HepG2 (cell line): ENCODE measurements around the gene PRM3. TPM values are rescaled to one million over a fixed set of nuclear protein-coding genes. Genes with fewer than 3 reads are reported as not detected.

Source experiments
- BRD4 ChIP-seq: sonication (generic); formaldehyde crosslinking; IDR thresholded peaks from 2 replicates; pipeline ENCODE4 v1.4.0; 2020; ENCODE audit warnings: missing genetic modification reagents
- MYNN ChIP-seq: sonication (generic); formaldehyde crosslinking; IDR thresholded peaks from 2 replicates; pipeline ENCODE4 v1.4.0; 2020; ENCODE audit warnings: mild to moderate bottlenecking, low read depth, missing genetic modification reagents
- SIX4 ChIP-seq: sonication (generic); formaldehyde crosslinking; IDR thresholded peaks from 2 replicates; pipeline ENCODE4 v1.4.0; 2020; ENCODE audit warnings: missing genetic modification reagents
- TFE3 ChIP-seq: IDR thresholded peaks from 2 replicates; pipeline ENCODE4 v1.6.1; 2016
- YY1 ChIP-seq: IDR thresholded peaks from 2 replicates; pipeline ENCODE4 v1.6.1; 2011; ENCODE audit warnings: low read length, low read depth, moderate library complexity, mild to moderate bottlenecking; ENCODE audit not compliant: insufficient read depth, insufficient replicate concordance
- ZBTB20 ChIP-seq: sonication (generic); formaldehyde crosslinking; IDR thresholded peaks from 2 replicates; pipeline ENCODE4 v1.8.1; 2023; ENCODE audit warnings: missing genetic modification reagents, low read depth, mild to moderate bottlenecking, borderline replicate concordance
- ZNF136 ChIP-seq: sonication (generic); formaldehyde crosslinking; IDR thresholded peaks from 2 replicates; pipeline ENCODE4 v1.8.1; 2022; ENCODE audit warnings: low read depth, mild to moderate bottlenecking, moderate library complexity, missing genetic modification reagents
- ZNF318 ChIP-seq: sonication (generic); formaldehyde crosslinking; IDR thresholded peaks from 2 replicates; pipeline ENCODE4 v1.4.0; 2020; ENCODE audit warnings: mild to moderate bottlenecking, missing genetic modification reagents
- ZNF407 ChIP-seq: sonication (generic); formaldehyde crosslinking; IDR thresholded peaks from one replicate; pipeline ENCODE4 v1.5.1; 2020; ENCODE audit warnings: mild to moderate bottlenecking, missing genetic modification reagents; ENCODE audit errors: not compliant biosample characterization
- ZNF569 ChIP-seq: sonication (generic); formaldehyde crosslinking; IDR thresholded peaks from 2 replicates; pipeline ENCODE4 v1.5.0; 2020; ENCODE audit warnings: mild to moderate bottlenecking, missing genetic modification reagents, moderate library complexity, borderline replicate concordance
- polyA plus RNA-seq, 8 experiments: library from polyadenylated mRNA; depleted of rRNA in 3 of 8; stranded (reverse) in 7 of 8; unstranded in 1 of 8; fragments of >200 nt; fragmentation: Illumina TruSeq in 4 of 8; extraction: Trizol in 4 of 8; gene quantifications; 2 replicates each; pipeline versions ENCODE4 v1.2.1 to v1.2.3, GENCODE V29; 2011 to 2016; ENCODE audit warnings: low read depth in 4 of 8, missing spikeins in 1 of 8, mixed read lengths in 1 of 8; ENCODE audit not compliant: insufficient read depth in 1 of 8
- total RNA-seq, 5 experiments: library from RNA; depleted of rRNA; stranded (reverse); fragments of >200 nt; fragmentation: Illumina TruSeq; extraction: Trizol; gene quantifications; 2 replicates each; pipeline ENCODE4 v1.2.3, GENCODE V29; 2016; ENCODE audit warnings: low read depth in 1 of 5

Gene PRM3
- total and polyA plus RNA-seq, 2 of the 13 experiments (the other 11 are each of a cell fraction or from before 2014, with no cell fraction given) = not detected

- TF ChIP-seq ZNF407 = no peak
- peak; percentile 52; the same call in 1 of the 2 replicates for TF ChIP-seq BRD4 (CRISPR knock-in tag)
- no peak for TF ChIP-seq YY1
- TF ChIP-seq ZNF569 (CRISPR knock-in tag) = no peak
- TF ChIP-seq ZNF318 = peak; percentile 16; the same call in 1 of the 2 replicates
- 0 out of 2 replicates have a peak, but pooled peaks have one; percentile 43 for TF ChIP-seq ZNF136 (CRISPR knock-in tag)
- TF ChIP-seq ZBTB20 (CRISPR knock-in tag) = no peak
- 0 out of 2 replicates have a peak, but pooled peaks have one; percentile 34 for TF ChIP-seq TFE3 (CRISPR knock-in tag)
- no peak for TF ChIP-seq SIX4 (CRISPR knock-in tag)
- no peak for TF ChIP-seq MYNN (CRISPR knock-in tag)
Observed at GRCh38 chr16:11276896-11277593, 3.6 kb upstream of the PRM3 start (continued).
